Adrenal gland (tissue), 12 donors: ENCODE measurements around the gene ARHGAP10. TPM values are rescaled to one million over a fixed set of nuclear protein-coding genes. Genes with fewer than 3 reads are reported as not detected.

ENCODE experiments used
- DNase-seq, 7 donors: peaks; one replicate each; pipeline ENCODE4 v3.0.0-alpha.2; 2019 to 2020
- H3K27ac ChIP-seq, 5 donors: fragments of 200-600 bp; sonication (generic) in 4 of 5; 1 replicate in 3 of 5; 2 replicates in 2 of 5; pipeline versions ENCODE4 v1.5.1 to v1.8.0; 2016 to 2020; ENCODE audit warnings: mild to moderate bottlenecking in 1 of 5
- H3K27me3 ChIP-seq: fragments of 200-600 bp; 2 replicates; pipeline ENCODE4 v1.8.0; 2021
- H3K36me3 ChIP-seq, 2 donors: fragments of 200-600 bp; replicated peaks in 1 of 2; 1 replicate in 1 of 2; 2 replicates in 1 of 2; pipeline versions ENCODE4 v1.5.1 to v1.8.0; 2018 to 2022
- H3K4me1 ChIP-seq, 2 donors: fragments of 200-600 bp; replicated peaks in 1 of 2; 1 replicate in 1 of 2; 2 replicates in 1 of 2; pipeline versions ENCODE4 v1.5.1 to v1.8.0; 2018 to 2021
- H3K4me3 ChIP-seq, 4 donors: fragments of 200-600 bp; sonication (generic) in 3 of 4; one replicate each; pipeline ENCODE4 v1.5.1; 2016 to 2018
- H3K9me3 ChIP-seq, 3 donors: fragments of 200-600 bp; sonication (generic) in 1 of 3; replicated peaks in 1 of 3; 1 replicate in 2 of 3; 2 replicates in 1 of 3; pipeline versions ENCODE4 v1.5.1 to v1.8.0; 2016 to 2021
- POLR2A ChIP-seq, 2 donors: fragments of 450-650 bp; IDR thresholded peaks; one replicate each; pipeline ENCODE4 v1.6.1; 2017; ENCODE audit warnings: antibody characterized with exemption in 2 of 2, mild to moderate bottlenecking in 2 of 2, moderate library complexity in 1 of 2
- WGBS, 4 donors: extraction: QIAGEN DNeasy Blood & Tissue Kit in 2 of 4; methylation state at CpG; one replicate each; pipeline versions ENCODE4 v1.1.5 to v1.1.7; 2013 to 2017; 5-methylcytosine and 5-hydroxymethylcytosine counted together
- intact Hi-C, 2 donors: fragments of 100-400 bp; cut with DNase I; formaldehyde crosslinking; loops; one replicate each; pipeline versions ENCODE4 v1.14.1 to v1.15.0; 2022 to 2023
- polyA plus RNA-seq, 3 donors: library from polyadenylated mRNA; stranded (reverse); fragments of 200-250 nt in 2 of 3; fragments of 350-450 nt in 1 of 3; fragmentation: Illumina TruSeq in 1 of 3; extraction: RNeasy Lipid Tissue Mini Kit (QIAGEN cat#74804) in 1 of 3; gene quantifications; one replicate each; pipeline ENCODE4 v1.2.3, GENCODE V29; 2013 to 2014
- total RNA-seq, 9 donors: library from RNA; depleted of rRNA in 4 of 9; stranded (reverse); fragments of >200 nt in 4 of 9; fragments of 120-200 nt in 1 of 9; fragmentation: NEBNext Ultra II Directional in 1 of 9; extraction: Animal tissue kit (Norgen Biotek cat#: 25700) in 1 of 9; gene quantifications; one replicate each; pipeline versions ENCODE4 v1.1.0 to v1.2.4, GENCODE V29; 2013 to 2023
- TF ChIP-seq, protein P1 (sequence below), 6 experiments: fragments of 450-650 bp in 4 of 6; fragments of 200-600 bp in 2 of 6; sonication (generic) in 1 of 6; IDR thresholded peaks; 1 replicate in 5 of 6; 2 replicates in 1 of 6; pipeline versions ENCODE4 v1.5.1 to v1.8.0; 2016 to 2021; ENCODE audit warnings: antibody characterized with exemption in 6 of 6, mild to moderate bottlenecking in 2 of 6, moderate library complexity in 1 of 6
- donor health status: healthy with polysubstance abuse.
- donor health status: Bipolar disorder and iron deficiency.
- donor health status: DM: yes; HTN: yes; CAD: no.
- donor health status: DM: no; HTN: no; CAD: no.
- donor health status: DM: no; HTN: no; CAD: no.
- donor health status: DM: yes; HTN: yes; CAD: no.

Gene ARHGAP10
- total and polyA plus RNA-seq, 12 donors = 7.0 to 40.8 (median 22.1) TPM

GRCh38 chr4:147761218-147761883 lies 29.5 kb downstream of the ARHGAP10 start:
- TF ChIP-seq, protein P1, sequence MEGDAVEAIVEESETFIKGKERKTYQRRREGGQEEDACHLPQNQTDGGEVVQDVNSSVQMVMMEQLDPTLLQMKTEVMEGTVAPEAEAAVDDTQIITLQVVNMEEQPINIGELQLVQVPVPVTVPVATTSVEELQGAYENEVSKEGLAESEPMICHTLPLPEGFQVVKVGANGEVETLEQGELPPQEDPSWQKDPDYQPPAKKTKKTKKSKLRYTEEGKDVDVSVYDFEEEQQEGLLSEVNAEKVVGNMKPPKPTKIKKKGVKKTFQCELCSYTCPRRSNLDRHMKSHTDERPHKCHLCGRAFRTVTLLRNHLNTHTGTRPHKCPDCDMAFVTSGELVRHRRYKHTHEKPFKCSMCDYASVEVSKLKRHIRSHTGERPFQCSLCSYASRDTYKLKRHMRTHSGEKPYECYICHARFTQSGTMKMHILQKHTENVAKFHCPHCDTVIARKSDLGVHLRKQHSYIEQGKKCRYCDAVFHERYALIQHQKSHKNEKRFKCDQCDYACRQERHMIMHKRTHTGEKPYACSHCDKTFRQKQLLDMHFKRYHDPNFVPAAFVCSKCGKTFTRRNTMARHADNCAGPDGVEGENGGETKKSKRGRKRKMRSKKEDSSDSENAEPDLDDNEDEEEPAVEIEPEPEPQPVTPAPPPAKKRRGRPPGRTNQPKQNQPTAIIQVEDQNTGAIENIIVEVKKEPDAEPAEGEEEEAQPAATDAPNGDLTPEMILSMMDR (IDR thresholded peaks at IDR 0.05) = no peak
- no peak for TF ChIP-seq POLR2A (IDR thresholded peaks at IDR 0.05)
- H3K4me1 ChIP-seq = peaks cover 1 to 11% of the 10 kb centered on the region in 2 donors

GRCh38 chr4:147764337-147764736 lies 32.4 kb downstream of the ARHGAP10 start:
- H3K36me3 ChIP-seq = no peaks in the 10 kb centered on the region
- TF ChIP-seq POLR2A (IDR thresholded peaks at IDR 0.05) = no peak
- TF ChIP-seq, protein P1 (IDR thresholded peaks at IDR 0.05) = no peak
- DNase-seq = no peak
- intact Hi-C loops = no loop called here
- no peak overlapping the region for H3K4me3 ChIP-seq
- WGBS, 4 donors = 74 to 84% (median 81%) methylated on average over 7 of the region's 7 CpGs
- H3K9me3 ChIP-seq = no peaks in the 10 kb centered on the region
- H3K27me3 ChIP-seq = no peaks in the 10 kb centered on the region
- peaks cover 0 to 13% of the 10 kb centered on the region in 2 donors for H3K4me1 ChIP-seq
- no peak overlapping the region for H3K27ac ChIP-seq

More at GRCh38 chr4:147761218-147761883, 29.5 kb downstream of the ARHGAP10 start:
- H3K4me3 ChIP-seq = no peak overlapping the region
- intact Hi-C loops = no loop called here
- H3K9me3 ChIP-seq = no peaks in the 10 kb centered on the region
- H3K36me3 ChIP-seq = no peaks in the 10 kb centered on the region
- H3K27me3 ChIP-seq = no peaks in the 10 kb centered on the region
- no peak for DNase-seq
- 92 to 97% (median 94%) methylated on average over 7 of the region's 7 CpGs for WGBS, 4 donors
- no peak overlapping the region for H3K27ac ChIP-seq

GRCh38 chr4:147765121-147765529 lies 33.2 kb downstream of the ARHGAP10 start:
- TF ChIP-seq POLR2A (IDR thresholded peaks at IDR 0.05) = no peak
- TF ChIP-seq, protein P1 (IDR thresholded peaks at IDR 0.05) = no peak
- intact Hi-C loops = no loop called here
- 71 to 80% (median 77%) methylated on average over 3 of the region's 3 CpGs for WGBS, 4 donors
- H3K4me3 ChIP-seq = no peak overlapping the region
- no peaks in the 10 kb centered on the region for H3K27me3 ChIP-seq
- no peaks in the 10 kb centered on the region for H3K9me3 ChIP-seq
- no peak overlapping the region for H3K27ac ChIP-seq
- H3K4me1 ChIP-seq = peaks cover 0 to 13% of the 10 kb centered on the region in 2 donors
- H3K36me3 ChIP-seq = no peaks in the 10 kb centered on the region
- DNase-seq = no peak

DNA sequence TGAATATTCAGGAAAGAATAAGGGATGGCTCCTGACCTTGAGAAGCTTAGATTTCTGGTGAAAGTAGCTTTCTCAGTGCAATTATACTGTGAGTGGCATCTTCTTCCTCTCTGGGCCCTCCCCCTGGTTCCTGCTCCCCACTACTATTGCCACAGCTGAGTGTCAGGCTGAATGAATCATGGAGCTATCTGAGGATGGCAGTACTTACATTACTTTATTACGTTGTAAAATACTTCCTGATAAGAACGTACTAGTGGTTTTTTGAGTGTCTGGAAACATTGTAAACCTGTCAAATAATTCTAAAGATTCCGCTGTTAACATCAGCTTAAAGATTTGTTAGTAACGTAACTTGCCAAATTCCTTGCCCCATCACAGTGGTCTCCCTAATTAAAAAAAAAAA lies 36.2 kb downstream of the ARHGAP10 start:
- Histone ChIP-seq H3K27ac (no peak overlapping the region), H3K36me3 (no peaks in the 10 kb centered on the region), H3K9me3 (no peaks in the 10 kb centered on the region), H3K4me1 (peaks cover 0 to 16% of the 10 kb centered on the region in 2 donors), H3K27me3 (no peaks in the 10 kb centered on the region), H3K4me3 (no peak overlapping the region)
- TF ChIP-seq, protein P1 (IDR thresholded peaks at IDR 0.05) = no peak
- TF ChIP-seq POLR2A (IDR thresholded peaks at IDR 0.05) = no peak
- intact Hi-C loops = no loop called here
- 45 to 54% (median 46%) methylated on average over 4 of the region's 4 CpGs for WGBS, 4 donors
- peak in 1 of 7 donors; percentile 24 for DNase-seq
